Adrenal gland (tissue), 12 donors: ENCODE results near the gene GNAO1. TPM values are rescaled to one million over a fixed set of nuclear protein-coding genes. Genes with fewer than 3 reads are reported as not detected.
A peak's percentile ranks its signal among the peaks of the same experiment; 100 is the strongest.

Experiments
- DNase-seq, 7 donors: peaks; one replicate each; pipeline ENCODE4 v3.0.0-alpha.2; 2019 to 2020
- H3K27ac ChIP-seq, 5 donors: fragments of 200-600 bp; sonication (generic) in 4 of 5; 1 replicate in 3 of 5; 2 replicates in 2 of 5; pipeline versions ENCODE4 v1.5.1 to v1.8.0; 2016 to 2020; ENCODE audit warnings: mild to moderate bottlenecking in 1 of 5
- H3K27me3 ChIP-seq: fragments of 200-600 bp; 2 replicates; pipeline ENCODE4 v1.8.0; 2021
- H3K36me3 ChIP-seq, 2 donors: fragments of 200-600 bp; replicated peaks in 1 of 2; 1 replicate in 1 of 2; 2 replicates in 1 of 2; pipeline versions ENCODE4 v1.5.1 to v1.8.0; 2018 to 2022
- H3K4me1 ChIP-seq, 2 donors: fragments of 200-600 bp; replicated peaks in 1 of 2; 1 replicate in 1 of 2; 2 replicates in 1 of 2; pipeline versions ENCODE4 v1.5.1 to v1.8.0; 2018 to 2021
- H3K4me3 ChIP-seq, 4 donors: fragments of 200-600 bp; sonication (generic) in 3 of 4; one replicate each; pipeline ENCODE4 v1.5.1; 2016 to 2018
- H3K9me3 ChIP-seq, 3 donors: fragments of 200-600 bp; sonication (generic) in 1 of 3; replicated peaks in 1 of 3; 1 replicate in 2 of 3; 2 replicates in 1 of 3; pipeline versions ENCODE4 v1.5.1 to v1.8.0; 2016 to 2021
- CTCF ChIP-seq, 6 experiments: fragments of 450-650 bp in 4 of 6; fragments of 200-600 bp in 2 of 6; sonication (generic) in 1 of 6; IDR thresholded peaks; 1 replicate in 5 of 6; 2 replicates in 1 of 6; pipeline versions ENCODE4 v1.5.1 to v1.8.0; 2016 to 2021; ENCODE audit warnings: antibody characterized with exemption in 6 of 6, mild to moderate bottlenecking in 2 of 6, moderate library complexity in 1 of 6
- POLR2A ChIP-seq, 2 donors: fragments of 450-650 bp; IDR thresholded peaks; one replicate each; pipeline ENCODE4 v1.6.1; 2017; ENCODE audit warnings: antibody characterized with exemption in 2 of 2, mild to moderate bottlenecking in 2 of 2, moderate library complexity in 1 of 2
- WGBS, 4 donors: extraction: QIAGEN DNeasy Blood & Tissue Kit in 2 of 4; methylation state at CpG; one replicate each; pipeline versions ENCODE4 v1.1.5 to v1.1.7; 2013 to 2017; 5-methylcytosine and 5-hydroxymethylcytosine counted together
- intact Hi-C, 2 donors: fragments of 100-400 bp; cut with DNase I; formaldehyde crosslinking; loops; one replicate each; pipeline versions ENCODE4 v1.14.1 to v1.15.0; 2022 to 2023
- polyA plus RNA-seq, 3 donors: library from polyadenylated mRNA; stranded (reverse); fragments of 200-250 nt in 2 of 3; fragments of 350-450 nt in 1 of 3; fragmentation: Illumina TruSeq in 1 of 3; extraction: RNeasy Lipid Tissue Mini Kit (QIAGEN cat#74804) in 1 of 3; gene quantifications; one replicate each; pipeline ENCODE4 v1.2.3, GENCODE V29; 2013 to 2014
- total RNA-seq, 9 donors: library from RNA; depleted of rRNA in 4 of 9; stranded (reverse); fragments of >200 nt in 4 of 9; fragments of 120-200 nt in 1 of 9; fragmentation: NEBNext Ultra II Directional in 1 of 9; extraction: Animal tissue kit (Norgen Biotek cat#: 25700) in 1 of 9; gene quantifications; one replicate each; pipeline versions ENCODE4 v1.1.0 to v1.2.4, GENCODE V29; 2013 to 2023
- donor health status: healthy with polysubstance abuse.
- donor health status: Bipolar disorder and iron deficiency.
- donor health status: DM: yes; HTN: yes; CAD: no.
- donor health status: DM: no; HTN: no; CAD: no.
- donor health status: DM: no; HTN: no; CAD: no.
- donor health status: DM: yes; HTN: yes; CAD: no.

Gene GNAO1
- total and polyA plus RNA-seq, 12 donors, result 1.8 to 36.6 (median 5.9) TPM

GRCh38 chr16:56317998-56318826 is 126.9 kb downstream of the GNAO1 start:
- Histone ChIP-seq H3K4me3 (peak overlapping the region in 1 of 4 donors; percentile 41), H3K4me1 (peaks cover 0 to 5% of the 10 kb centered on the region in 2 donors), H3K9me3 (no peaks in the 10 kb centered on the region), H3K27ac (peak overlapping the region in 1 of 5 donors; percentile 66), H3K36me3 (no peaks in the 10 kb centered on the region), H3K27me3 (no peaks in the 10 kb centered on the region)
- no peak for TF ChIP-seq POLR2A (IDR thresholded peaks at IDR 0.05)
- peak; percentile 89 to 97 (median 94) for TF ChIP-seq CTCF (IDR thresholded peaks at IDR 0.05)
- DNase-seq, result peak; percentile 71 to 93 (median 85)
- 8 to 14% (median 10%) methylated on average over 3 to 28 of the region's 28 CpGs for WGBS, 4 donors
- intact Hi-C loops, result loop anchor here (2.0 to 5.0 kb wide), 2 partner anchors 373 to 376 kb away; no protein-coding TSS in a partner anchor

- intact Hi-C loops, result loop anchor here (2.0 to 5.0 kb wide), 2 partner anchors 374 to 376 kb away; no protein-coding TSS in a partner anchor
- Histone ChIP-seq H3K36me3 (no peaks in the 10 kb centered on the region), H3K27ac (peak overlapping the region in 1 of 5 donors; percentile 28), H3K27me3 (no peaks in the 10 kb centered on the region), H3K4me1 (peaks cover 0 to 5% of the 10 kb centered on the region in 2 donors), H3K9me3 (no peaks in the 10 kb centered on the region), H3K4me3 (no peak overlapping the region)
- DNase-seq, result no peak
- whole genome bisulfite sequencing, 4 donors, result 40 to 69% (median 65%) methylated on average over 1 of the region's 1 CpG
- TF ChIP-seq POLR2A (IDR thresholded peaks at IDR 0.05), result no peak
- no peak for TF ChIP-seq CTCF (IDR thresholded peaks at IDR 0.05)
These were observed 127.5 kb downstream of the GNAO1 start for GRCh38 chr16:56318827-56319140.

GRCh38 chr16:56319376-56319775 is 128.1 kb downstream of the GNAO1 start:
- Histone ChIP-seq H3K36me3 (no peaks in the 10 kb centered on the region), H3K9me3 (no peaks in the 10 kb centered on the region), H3K4me3 (no peak overlapping the region), H3K4me1 (peaks cover 0 to 5% of the 10 kb centered on the region in 2 donors), H3K27ac (peak overlapping the region in 1 of 5 donors; percentile 28), H3K27me3 (no peaks in the 10 kb centered on the region)
- intact Hi-C loops, result loop anchor here (2.0 to 5.0 kb wide), 2 partner anchors 375 to 377 kb away; no protein-coding TSS in a partner anchor
- DNase-seq, result no peak
- no peak for TF ChIP-seq CTCF (IDR thresholded peaks at IDR 0.05)
- TF ChIP-seq POLR2A (IDR thresholded peaks at IDR 0.05), result no peak
- 76 to 89% (median 82%) methylated on average over 2 to 6 of the region's 6 CpGs for WGBS, 4 donors

- Histone ChIP-seq H3K27ac (no peak overlapping the region), H3K36me3 (no peaks in the 10 kb centered on the region), H3K27me3 (no peaks in the 10 kb centered on the region), H3K9me3 (no peaks in the 10 kb centered on the region), H3K4me1 (peaks cover 0 to 5% of the 10 kb centered on the region in 2 donors), H3K4me3 (no peak overlapping the region)
- intact Hi-C loops, result no loop called here
- DNase-seq, result no peak
- 69 to 86% (median 73%) methylated on average over 8 of the region's 8 CpGs for WGBS, 4 donors
- TF ChIP-seq POLR2A (IDR thresholded peaks at IDR 0.05), result no peak
- TF ChIP-seq CTCF (IDR thresholded peaks at IDR 0.05), result no peak
These were observed 128.8 kb downstream of the GNAO1 start for GRCh38 chr16:56320056-56320455.
